DOHH2 (cell line): ENCODE measurements around the gene MTARC1.

Experiments used
- H3F3A ChIP-seq: fragments of 200-600 bp; sonication (generic), shearing (Covaris generic); 2 replicates; pipeline ENCODE4 v1.6.0; 2016; ENCODE audit warnings: antibody characterized with exemption, mild to moderate bottlenecking; ENCODE audit not compliant: control insufficient read depth, insufficient read depth
- H3K27ac ChIP-seq: fragments of 200-600 bp; sonication (generic); 2 replicates; pipeline ENCODE4 v1.5.1; 2014; ENCODE audit warnings: low read depth, mild to moderate bottlenecking, low read length, moderate library complexity
- H3K27me3 ChIP-seq: fragments of 200-600 bp; sonication (generic); 2 replicates; pipeline ENCODE4 v1.6.1; 2014; ENCODE audit warnings: mild to moderate bottlenecking, low read length, mixed read lengths; ENCODE audit not compliant: control insufficient read depth
- H3K36me3 ChIP-seq: fragments of 200-600 bp; sonication (generic); 2 replicates; pipeline ENCODE4 v1.6.1; 2014; ENCODE audit warnings: mild to moderate bottlenecking, low read length, moderate library complexity, mixed read lengths; ENCODE audit not compliant: control insufficient read depth
- H3K4me1 ChIP-seq: fragments of 200-600 bp; sonication (generic); 2 replicates; pipeline ENCODE4 v1.6.1; 2014; ENCODE audit warnings: mild to moderate bottlenecking, low read length, mixed read lengths; ENCODE audit not compliant: control insufficient read depth
- H3K4me2 ChIP-seq: fragments of 200-600 bp; sonication (generic); 2 replicates; pipeline ENCODE4 v1.6.0; 2014; ENCODE audit warnings: mild to moderate bottlenecking, low read length, moderate library complexity
- H3K4me3 ChIP-seq: fragments of 200-600 bp; sonication (generic); 2 replicates; pipeline ENCODE4 v1.5.1; 2014; ENCODE audit warnings: mild to moderate bottlenecking, low read length, mixed read lengths
- H3K79me2 ChIP-seq: fragments of 200-600 bp; sonication (generic); 2 replicates; pipeline ENCODE4 v1.6.1; 2014; ENCODE audit warnings: mild to moderate bottlenecking, low read length, mixed read lengths; ENCODE audit not compliant: control insufficient read depth
- H3K9me2 ChIP-seq: fragments of 200-600 bp; sonication (generic); replicated peaks from 2 replicates; pipeline ENCODE4 v1.6.1; 2014; ENCODE audit warnings: mild to moderate bottlenecking, low read length, mixed read lengths; ENCODE audit not compliant: control insufficient read depth
- H3K9me3 ChIP-seq: fragments of 200-600 bp; sonication (generic); 2 replicates; pipeline ENCODE4 v1.6.1; 2014; ENCODE audit warnings: antibody characterized with exemption, low read length, mixed read lengths; ENCODE audit not compliant: control insufficient read depth, insufficient read depth
- H4K20me1 ChIP-seq: fragments of 200-600 bp; sonication (generic); 2 replicates; pipeline ENCODE4 v1.6.0; 2014; ENCODE audit warnings: low read depth, mild to moderate bottlenecking, antibody characterized with exemption, low read length, moderate library complexity; ENCODE audit not compliant: control insufficient read depth, insufficient read depth
- CTCF ChIP-seq: fragments of 200-600 bp; sonication (generic); IDR thresholded peaks from one replicate; pipeline ENCODE4 v1.5.1; 2014; ENCODE audit warnings: antibody characterized with exemption, mild to moderate bottlenecking, low read depth, low read length; ENCODE audit not compliant: poor library complexity, severe bottlenecking
- EZH2phosphoT487 ChIP-seq: fragments of 200-600 bp; sonication (generic); IDR thresholded peaks from 2 replicates; pipeline ENCODE4 v1.6.1; 2017; ENCODE audit warnings: borderline replicate concordance, mild to moderate bottlenecking, antibody characterized with exemption, low read length, moderate library complexity, mixed read lengths

Gene MTARC1

GRCh38 chr1:220828950-220829586 is 42.4 kb downstream of the MTARC1 start:
- Histone ChIP-seq H3K27me3 (no peaks in the 10 kb centered on the region), H3K27ac (no peak overlapping the region), H3K4me3 (no peak overlapping the region), H3K79me2 (no peaks in the 10 kb centered on the region), H4K20me1 (no peaks in the 10 kb centered on the region), H3K9me2 (no peaks in the 10 kb centered on the region), H3K9me3 (no peaks in the 10 kb centered on the region), H3K4me2 (no peak overlapping the region), H3F3A (no peaks in the 10 kb centered on the region), H3K36me3 (no peaks in the 10 kb centered on the region), H3K4me1 (no peaks in the 10 kb centered on the region)
- TF ChIP-seq EZH2phosphoT487 (no peak), CTCF (no peak)

- no peak overlapping the region for H3K4me3 ChIP-seq
- H4K20me1 ChIP-seq: no peaks in the 10 kb centered on the region
- TF ChIP-seq EZH2phosphoT487 (no peak), CTCF (no peak)
- H3K4me1 ChIP-seq: no peaks in the 10 kb centered on the region
- H3K27ac ChIP-seq: no peak overlapping the region
- H3K36me3 ChIP-seq: no peaks in the 10 kb centered on the region
- no peak overlapping the region for H3K4me2 ChIP-seq
- H3K79me2 ChIP-seq: no peaks in the 10 kb centered on the region
- H3K27me3 ChIP-seq: no peaks in the 10 kb centered on the region
- H3K9me2 ChIP-seq: no peaks in the 10 kb centered on the region
- no peaks in the 10 kb centered on the region for H3F3A ChIP-seq
- no peaks in the 10 kb centered on the region for H3K9me3 ChIP-seq
These were observed 46.7 kb downstream of the MTARC1 start for GRCh38 chr1:220833436-220833835.

- Histone ChIP-seq H3K36me3 (no peaks in the 10 kb centered on the region), H4K20me1 (no peaks in the 10 kb centered on the region), H3F3A (no peaks in the 10 kb centered on the region), H3K27me3 (no peaks in the 10 kb centered on the region), H3K4me1 (no peaks in the 10 kb centered on the region), H3K9me2 (no peaks in the 10 kb centered on the region), H3K4me2 (no peak overlapping the region), H3K79me2 (no peaks in the 10 kb centered on the region), H3K27ac (no peak overlapping the region), H3K4me3 (no peak overlapping the region), H3K9me3 (no peaks in the 10 kb centered on the region)
- TF ChIP-seq EZH2phosphoT487: no peak
- TF ChIP-seq CTCF: no peak
These were observed 47.6 kb downstream of the MTARC1 start for GRCh38 chr1:220834155-220834870.
